ES-I3 (cell line): ENCODE measurements around the gene SLC25A12.
"Not testable (repeated sequence)": the region's sequence is repeated elsewhere in the genome, so short reads cannot be mapped to it uniquely, and the experiment has no call there.

Experiments
- H3K36me3 ChIP-seq: 2 replicates; pipeline ENCODE4 v1.6.1; 2013; ENCODE audit warnings: mild to moderate bottlenecking, low read length, control low read depth, moderate library complexity; ENCODE audit not compliant: insufficient read depth
- H3K4me1 ChIP-seq: 2 replicates; pipeline ENCODE4 v1.6.1; 2013; ENCODE audit warnings: mild to moderate bottlenecking, control low read depth, low read length; ENCODE audit not compliant: insufficient read depth
- H3K9ac ChIP-seq: 2 replicates; pipeline ENCODE4 v1.6.1; 2013; ENCODE audit warnings: low read depth, mild to moderate bottlenecking, low read length, moderate library complexity
- H3K9me3 ChIP-seq: 2 replicates; pipeline ENCODE4 v1.6.1; 2013; ENCODE audit warnings: mild to moderate bottlenecking, low read length, moderate library complexity; ENCODE audit not compliant: control insufficient read depth, insufficient read depth

Gene SLC25A12

DNA sequence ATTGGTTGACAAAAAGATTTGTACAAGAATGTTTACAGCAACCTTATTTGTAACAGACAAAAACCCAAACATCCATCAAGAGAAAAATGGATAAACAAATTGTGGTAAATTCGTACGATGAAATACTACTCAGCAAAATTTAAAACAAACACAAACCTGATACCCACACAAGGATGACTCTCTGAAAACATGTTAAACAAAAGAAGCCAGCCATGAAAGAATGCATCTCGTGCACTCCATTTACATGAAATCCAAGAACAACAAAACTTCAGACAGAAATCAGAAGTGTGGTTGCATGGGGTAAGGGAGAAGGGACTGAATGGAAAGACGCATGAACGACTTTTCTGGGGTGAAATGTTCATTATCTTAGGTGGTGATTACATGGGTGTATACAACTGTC lies 93.4 kb downstream of the SLC25A12 start:
- Histone ChIP-seq H3K9me3 (no peaks in the 10 kb centered on the region), H3K9ac (no peak overlapping the region), H3K36me3 (no peaks in the 10 kb centered on the region; the same call in 1 of the 2 replicates), H3K4me1 (no peaks in the 10 kb centered on the region)

GRCh38 chr2:171798156-171798820 lies 95.8 kb downstream of the SLC25A12 start:
- Histone ChIP-seq H3K9me3 (no peaks in the 10 kb centered on the region), H3K9ac (no peak overlapping the region), H3K36me3 (no peaks in the 10 kb centered on the region; the same call in 1 of the 2 replicates), H3K4me1 (peaks cover 8% of the 10 kb centered on the region; the same call in 1 of the 2 replicates)

GRCh38 chr2:171794918-171795317 lies 99.1 kb downstream of the SLC25A12 start:
- H3K9ac ChIP-seq = no peak overlapping the region
- no peaks in the 10 kb centered on the region; the same call in 1 of the 2 replicates for H3K36me3 ChIP-seq
- no peaks in the 10 kb centered on the region for H3K9me3 ChIP-seq
- H3K4me1 ChIP-seq = peaks cover 8% of the 10 kb centered on the region

DNA sequence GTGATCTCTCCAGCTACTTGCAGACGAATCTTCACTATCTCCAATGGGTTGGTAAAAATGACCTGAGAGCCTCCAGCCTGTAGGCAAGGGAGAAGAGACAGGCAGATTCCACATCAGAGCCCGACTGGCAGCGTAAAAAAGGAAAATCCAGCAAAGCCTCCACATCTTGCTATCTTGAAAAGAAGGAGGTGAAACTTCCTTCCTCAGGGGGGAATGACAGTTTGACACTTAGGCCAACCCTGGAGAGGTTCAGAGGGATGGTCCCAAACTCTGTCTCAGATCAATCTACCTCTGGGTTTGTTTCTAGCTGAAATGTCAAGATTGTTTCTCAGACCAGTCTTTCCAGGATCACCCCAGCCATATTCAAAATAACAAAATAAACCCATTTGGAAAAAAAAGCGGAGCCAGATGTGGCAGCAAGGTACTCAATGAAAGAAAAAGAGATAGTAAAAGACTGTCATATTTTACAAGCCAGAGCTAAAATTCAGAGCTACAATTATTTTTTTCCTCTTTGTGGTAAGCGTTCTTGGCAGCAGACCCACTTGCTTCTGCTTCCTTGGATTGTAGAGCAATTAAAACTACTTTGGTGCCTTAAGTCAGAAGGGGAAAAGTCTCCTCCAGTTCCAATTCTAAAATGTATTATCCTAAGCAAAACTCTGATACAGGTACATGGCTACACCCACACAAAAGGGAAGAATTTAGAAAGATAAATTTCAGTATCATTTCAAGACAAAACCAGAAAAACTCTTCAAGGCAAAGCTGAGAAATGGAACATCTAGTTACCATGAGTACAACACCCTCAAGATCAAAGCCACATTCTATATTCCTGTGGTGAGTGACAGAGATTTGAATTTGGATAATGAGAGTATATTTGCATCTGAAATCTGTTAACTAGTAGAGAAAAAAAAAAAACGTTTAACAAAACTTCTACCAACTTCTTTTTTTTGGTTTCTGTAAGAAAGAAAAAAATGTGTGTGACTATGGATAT lies 100.1 kb downstream of the SLC25A12 start:
- peaks cover 9% of the 10 kb centered on the region for H3K4me1 ChIP-seq
- no peak overlapping the region for H3K9ac ChIP-seq
- no peaks in the 10 kb centered on the region for H3K36me3 ChIP-seq
- no peaks in the 10 kb centered on the region for H3K9me3 ChIP-seq

- no peaks in the 10 kb centered on the region for H3K36me3 ChIP-seq
- H3K9ac ChIP-seq = no peak overlapping the region
- no peaks in the 10 kb centered on the region for H3K9me3 ChIP-seq
- peaks cover 18% of the 10 kb centered on the region for H3K4me1 ChIP-seq
Observed at GRCh38 chr2:171792886-171793580, 101.0 kb downstream of the SLC25A12 start.

GRCh38 chr2:171792157-171792556 lies 101.9 kb downstream of the SLC25A12 start:
- Histone ChIP-seq H3K36me3 (no peaks in the 10 kb centered on the region), H3K9me3 (no peaks in the 10 kb centered on the region), H3K4me1 (peaks cover 23% of the 10 kb centered on the region), H3K9ac (no peak overlapping the region)

GRCh38 chr2:171791361-171791760 lies 102.7 kb downstream of the SLC25A12 start:
- peaks cover 3% of the 10 kb centered on the region; the same call in 1 of the 2 replicates for H3K36me3 ChIP-seq

GRCh38 chr2:171789956-171790355 lies 104.1 kb downstream of the SLC25A12 start:
- H3K36me3 ChIP-seq = peaks cover 3% of the 10 kb centered on the region
- H3K9me3 ChIP-seq = no peaks in the 10 kb centered on the region
- H3K9ac ChIP-seq = no peak overlapping the region
- H3K4me1 ChIP-seq = peaks cover 18% of the 10 kb centered on the region

More at GRCh38 chr2:171791361-171791760, 102.7 kb downstream of the SLC25A12 start:
- Histone ChIP-seq H3K9me3 (no peaks in the 10 kb centered on the region), H3K4me1 (peaks cover 23% of the 10 kb centered on the region), H3K9ac (no peak overlapping the region)

DNA sequence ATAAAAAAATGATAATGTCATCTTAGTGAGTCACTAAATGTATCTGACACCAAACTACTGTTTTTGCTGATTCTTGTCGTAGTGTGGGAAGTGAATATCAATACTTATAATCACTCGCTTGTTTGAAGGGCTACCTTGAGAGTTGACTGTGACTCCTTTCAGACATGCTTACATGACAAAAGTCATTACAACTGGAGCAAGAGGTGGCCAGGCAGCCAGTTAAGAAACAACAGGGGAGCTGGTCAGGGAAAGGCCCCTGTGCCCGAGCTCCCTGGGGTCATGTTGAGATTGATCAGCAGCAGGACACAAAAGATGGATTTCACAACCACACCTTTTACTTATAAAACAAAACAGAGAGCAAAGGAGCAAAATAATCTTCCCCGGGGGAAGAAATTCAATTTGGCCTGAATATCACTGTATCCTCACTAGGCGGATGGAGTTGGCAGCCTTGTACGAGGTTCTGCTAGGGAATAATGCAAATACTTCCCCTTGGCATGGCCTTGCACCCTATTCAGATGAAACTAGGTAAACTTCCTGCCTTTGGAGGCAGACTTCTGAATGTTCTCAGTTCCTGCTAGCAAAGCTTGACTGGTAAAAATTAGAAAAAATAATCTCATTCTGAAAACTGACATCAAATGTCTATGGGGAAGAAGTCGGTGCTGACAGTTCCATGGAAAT lies 105.6 kb downstream of the SLC25A12 start:
- H3K9ac ChIP-seq = no peak overlapping the region
- H3K36me3 ChIP-seq = peaks cover 5% of the 10 kb centered on the region
- no peaks in the 10 kb centered on the region for H3K9me3 ChIP-seq
- peaks cover 15% of the 10 kb centered on the region for H3K4me1 ChIP-seq

GRCh38 chr2:171787333-171788072 lies 106.5 kb downstream of the SLC25A12 start:
- Histone ChIP-seq H3K9ac (no peak overlapping the region), H3K9me3 (no peaks in the 10 kb centered on the region), H3K4me1 (peaks cover 15% of the 10 kb centered on the region), H3K36me3 (peaks cover 5% of the 10 kb centered on the region)

- H3K4me1 ChIP-seq = peaks cover 15% of the 10 kb centered on the region
- peaks cover 5% of the 10 kb centered on the region for H3K36me3 ChIP-seq
- H3K9me3 ChIP-seq = no peaks in the 10 kb centered on the region
- no peak overlapping the region for H3K9ac ChIP-seq
Observed at GRCh38 chr2:171785450-171785849, 108.6 kb downstream of the SLC25A12 start.

- Histone ChIP-seq H3K9me3 (peaks cover 6% of the 10 kb centered on the region; the same call in 1 of the 2 replicates), H3K9ac (no peak overlapping the region), H3K36me3 (no peaks in the 10 kb centered on the region), H3K4me1 (no peaks in the 10 kb centered on the region)
Observed at GRCh38 chr2:171778515-171778914, 115.5 kb downstream of the SLC25A12 start.

- H3K9ac ChIP-seq, H3K36me3 ChIP-seq, H3K4me1 ChIP-seq: not testable (repeated sequence)
- H3K9me3 ChIP-seq = peaks cover 11% of the 10 kb centered on the region; the same call in 1 of the 2 replicates
Observed at GRCh38 chr2:171774581-171774980, 119.5 kb downstream of the SLC25A12 start.
